NCI-H1694 (cell line): ENCODE results near the gene SNX3.

Experiments used
- DNase-seq: peaks from one replicate; lab custom pipeline; 2025; lab: John Stamatoyannopoulos, UW

The SNX3 gene

DNA sequence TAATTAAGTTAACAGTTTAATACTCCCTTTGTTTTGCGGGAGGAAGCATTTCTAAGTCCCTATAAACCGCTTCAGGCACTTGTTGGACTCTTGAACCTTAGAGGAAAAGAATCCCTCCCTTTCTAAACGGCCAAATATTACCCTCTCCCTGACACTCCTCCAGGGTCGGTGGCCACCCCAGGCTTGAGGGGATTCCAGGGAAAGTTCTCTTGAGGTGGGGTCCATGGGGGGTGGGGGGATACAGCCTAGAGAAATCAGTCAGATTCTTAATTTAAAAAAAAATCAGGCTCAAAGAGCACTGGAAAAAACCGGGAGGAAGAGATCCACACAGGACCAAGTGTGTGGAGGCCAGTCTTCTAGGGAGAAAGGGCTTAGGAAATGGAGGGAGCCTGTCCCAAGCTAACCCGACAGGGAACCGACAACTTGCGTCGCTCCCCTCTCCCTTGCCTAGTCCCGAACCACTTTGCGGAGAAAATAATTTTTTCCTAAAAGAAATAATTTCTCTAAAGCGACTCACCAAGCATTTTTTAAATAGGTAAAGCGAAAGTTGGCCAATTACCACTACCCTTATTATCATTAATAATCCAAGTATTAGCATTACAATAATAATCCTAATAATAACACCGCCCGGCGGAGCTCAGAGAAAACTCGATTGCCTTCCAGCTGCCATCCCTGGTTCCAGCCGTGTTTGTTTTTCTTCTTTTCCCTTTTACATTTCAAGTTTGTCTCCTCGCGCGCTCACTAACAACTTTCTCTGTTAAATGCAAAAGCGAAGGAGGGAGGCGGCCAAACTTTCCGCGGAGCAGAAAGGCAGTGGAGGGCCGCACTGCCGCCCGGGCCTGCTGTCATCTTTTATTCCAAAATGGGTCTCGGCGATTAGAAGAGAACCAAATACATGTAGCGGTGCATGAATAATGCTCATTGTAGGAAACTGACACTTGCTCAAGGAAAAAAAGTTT lies 90.2 kb downstream of the SNX3 start:
- no peak for DNase-seq

DNA sequence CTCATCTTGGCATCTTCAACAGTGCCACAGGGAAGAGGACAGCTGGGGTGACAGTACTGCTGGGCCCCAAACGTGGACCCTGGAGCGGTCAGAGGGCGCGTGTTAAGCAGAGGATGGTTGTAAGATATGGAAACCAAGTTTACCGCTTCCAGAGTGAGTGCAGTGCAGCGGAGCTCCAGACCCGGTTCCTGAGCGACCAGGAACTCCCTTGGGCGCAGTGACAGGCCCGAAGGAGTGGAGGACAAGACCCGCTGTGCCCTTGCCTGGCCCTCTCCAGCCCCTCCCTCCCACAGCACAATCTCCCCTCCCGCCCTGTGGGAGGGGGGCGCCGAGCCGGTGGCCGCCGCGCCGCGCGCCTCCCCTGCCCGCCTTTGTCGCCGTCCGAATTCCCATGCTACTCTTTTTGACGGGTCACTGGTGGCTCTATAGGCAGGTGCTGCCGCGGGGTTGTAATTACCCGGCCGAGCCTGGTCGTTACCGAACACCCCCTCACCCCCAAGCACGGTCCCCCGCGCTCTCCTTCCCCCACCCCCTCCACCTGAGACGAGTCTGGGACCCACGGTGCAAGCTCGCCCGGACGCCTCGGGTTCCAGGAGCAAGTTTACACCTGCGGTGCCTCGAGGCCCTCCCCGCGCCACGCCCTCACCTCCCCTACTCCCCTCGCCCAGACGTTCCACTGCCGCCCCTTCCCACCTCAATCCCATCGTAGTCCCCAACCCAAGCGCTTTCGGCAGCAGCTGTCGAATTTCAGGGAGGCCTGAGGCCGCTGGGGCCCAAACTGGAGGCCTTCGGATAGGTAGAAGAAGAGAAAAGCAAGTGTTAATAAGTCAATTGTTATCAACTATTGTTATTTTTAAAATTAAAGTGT lies 91.1 kb downstream of the SNX3 start:
- DNase-seq = no peak

DNA sequence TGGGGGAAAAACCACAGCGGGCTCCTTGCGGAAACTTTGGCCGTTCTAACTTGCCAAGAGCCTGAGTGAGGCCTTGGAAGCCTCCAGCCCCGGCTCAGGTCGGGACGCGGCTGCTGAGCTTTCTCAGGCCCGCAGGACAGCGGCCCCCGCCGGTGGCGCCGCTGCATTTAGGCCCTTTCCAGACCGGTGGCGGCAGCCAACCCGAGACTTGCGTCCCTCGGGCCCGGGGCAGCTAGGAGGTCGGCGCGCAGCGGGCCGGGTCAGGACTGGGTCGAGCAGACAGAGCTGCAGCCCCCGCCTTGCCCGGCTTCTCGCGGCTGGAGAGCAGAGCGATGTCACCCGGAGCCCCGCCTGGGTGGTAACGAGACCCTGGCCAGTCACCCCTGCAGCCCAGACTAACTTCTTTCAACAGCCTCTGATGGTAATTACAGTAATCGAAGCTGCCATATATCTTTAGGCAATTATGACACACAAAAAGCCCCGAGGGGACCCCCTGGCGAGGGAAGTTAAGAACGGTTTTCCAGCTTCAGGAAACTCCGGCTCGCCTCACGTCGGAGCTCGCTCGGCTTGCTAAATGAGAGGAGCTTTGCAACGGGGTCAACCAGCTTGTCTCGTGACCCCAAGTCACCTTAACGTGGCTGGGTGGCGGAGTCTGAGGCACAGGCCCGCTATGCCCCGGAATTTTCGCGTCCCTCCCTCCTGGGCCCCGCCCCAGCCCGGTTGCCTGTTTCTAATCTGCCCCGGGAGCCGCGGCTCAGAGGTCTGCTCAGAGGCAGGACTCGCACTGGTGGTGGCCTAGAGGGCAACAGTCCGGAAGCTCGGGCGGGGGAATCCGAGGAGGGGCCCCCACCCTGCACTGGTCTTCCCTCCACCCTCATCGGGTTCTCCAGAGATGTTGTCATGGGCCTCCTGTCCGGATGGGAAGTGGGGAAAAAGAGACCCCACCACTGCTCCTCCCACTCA lies 92.1 kb downstream of the SNX3 start:
- DNase-seq = no peak

DNA sequence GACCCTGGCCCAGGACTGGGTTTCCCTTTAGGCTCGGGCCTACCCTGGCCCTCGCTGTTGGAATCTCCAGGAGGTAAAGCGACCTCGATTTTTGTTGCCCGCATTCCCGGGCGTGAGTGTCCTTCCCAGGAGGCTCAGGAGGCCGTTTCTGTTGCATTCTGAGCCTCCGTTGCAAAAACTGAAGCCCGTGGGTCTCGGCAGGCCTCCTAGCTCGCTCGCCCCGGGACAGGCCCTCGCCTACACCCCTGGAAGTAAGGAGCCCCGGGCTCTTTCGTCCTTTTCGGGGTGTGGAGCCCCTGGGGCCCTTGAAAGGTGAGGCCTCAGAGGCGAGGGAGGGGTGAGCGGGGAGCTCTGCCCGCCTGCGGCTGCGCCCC lies 92.8 kb downstream of the SNX3 start:
- DNase-seq = no peak

DNA sequence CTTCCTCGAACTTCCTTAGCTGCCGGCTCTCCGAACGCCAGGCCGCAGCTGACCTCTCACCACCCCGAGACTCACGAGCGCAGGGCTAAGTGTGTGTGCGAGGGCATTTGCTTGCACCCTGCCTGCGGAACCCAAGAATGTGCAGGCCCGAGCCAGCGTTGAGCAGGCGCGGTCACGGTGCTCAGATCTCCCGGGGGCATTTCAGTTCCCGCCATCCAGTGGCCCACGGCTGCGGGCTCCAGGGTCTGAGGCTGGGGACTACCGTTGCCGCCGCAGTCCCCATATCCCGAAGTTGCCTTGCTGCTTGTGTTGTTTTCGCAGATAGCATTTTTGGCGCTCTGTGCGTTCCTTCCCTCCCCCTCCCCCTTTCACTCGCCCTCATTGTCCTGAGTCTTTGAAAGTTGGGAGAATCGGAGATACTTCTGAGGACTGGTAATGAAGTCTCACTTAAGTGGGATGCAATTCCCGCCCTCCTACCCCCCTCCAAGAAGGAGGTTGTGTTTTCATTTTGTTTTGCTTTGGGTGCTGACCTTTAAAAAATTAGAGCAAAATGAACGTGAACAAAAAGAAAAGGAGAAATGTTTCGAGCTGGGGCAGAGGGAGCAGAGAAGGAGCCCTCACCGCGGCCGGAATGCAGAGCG lies 93.3 kb downstream of the SNX3 start:
- no peak for DNase-seq

DNA sequence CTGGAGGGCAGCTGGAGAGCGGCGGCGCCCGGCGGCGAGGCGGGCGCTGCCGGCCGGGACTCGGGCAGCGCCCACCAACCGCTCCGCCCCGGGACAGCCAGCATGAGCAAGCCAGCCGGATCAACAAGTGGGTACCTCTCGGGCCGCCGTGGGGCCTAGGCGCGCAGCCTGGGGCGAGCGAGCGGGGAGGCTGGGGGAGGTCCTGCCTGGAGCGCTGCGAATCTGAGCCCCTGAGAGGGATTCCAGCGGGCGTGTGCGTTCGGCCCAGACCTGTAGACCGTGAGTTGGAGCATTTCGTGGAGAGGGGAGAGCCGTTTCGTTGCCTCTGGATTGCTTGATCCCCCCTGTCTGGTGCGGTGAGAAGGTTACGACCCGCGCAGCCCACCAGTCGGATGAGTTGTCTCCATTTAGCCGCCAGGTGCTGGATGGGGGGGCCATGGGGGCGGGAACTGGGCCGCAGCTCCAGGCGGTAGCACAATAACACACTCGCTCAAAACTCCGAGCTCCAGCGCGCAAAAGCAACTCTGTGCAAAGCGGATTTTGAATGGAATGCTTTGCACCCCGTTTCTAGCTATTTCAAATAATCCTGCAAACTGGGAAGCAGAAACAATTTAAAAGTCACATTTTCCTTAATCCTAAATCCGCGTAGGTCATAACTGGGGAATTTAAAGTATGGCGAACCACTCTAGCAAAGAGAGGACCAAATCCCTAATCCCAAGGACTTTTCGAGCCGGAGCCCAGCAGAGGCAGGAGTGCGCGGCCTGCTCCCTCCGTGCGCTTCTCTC lies 94.0 kb downstream of the SNX3 start:
- DNase-seq = no peak

DNA sequence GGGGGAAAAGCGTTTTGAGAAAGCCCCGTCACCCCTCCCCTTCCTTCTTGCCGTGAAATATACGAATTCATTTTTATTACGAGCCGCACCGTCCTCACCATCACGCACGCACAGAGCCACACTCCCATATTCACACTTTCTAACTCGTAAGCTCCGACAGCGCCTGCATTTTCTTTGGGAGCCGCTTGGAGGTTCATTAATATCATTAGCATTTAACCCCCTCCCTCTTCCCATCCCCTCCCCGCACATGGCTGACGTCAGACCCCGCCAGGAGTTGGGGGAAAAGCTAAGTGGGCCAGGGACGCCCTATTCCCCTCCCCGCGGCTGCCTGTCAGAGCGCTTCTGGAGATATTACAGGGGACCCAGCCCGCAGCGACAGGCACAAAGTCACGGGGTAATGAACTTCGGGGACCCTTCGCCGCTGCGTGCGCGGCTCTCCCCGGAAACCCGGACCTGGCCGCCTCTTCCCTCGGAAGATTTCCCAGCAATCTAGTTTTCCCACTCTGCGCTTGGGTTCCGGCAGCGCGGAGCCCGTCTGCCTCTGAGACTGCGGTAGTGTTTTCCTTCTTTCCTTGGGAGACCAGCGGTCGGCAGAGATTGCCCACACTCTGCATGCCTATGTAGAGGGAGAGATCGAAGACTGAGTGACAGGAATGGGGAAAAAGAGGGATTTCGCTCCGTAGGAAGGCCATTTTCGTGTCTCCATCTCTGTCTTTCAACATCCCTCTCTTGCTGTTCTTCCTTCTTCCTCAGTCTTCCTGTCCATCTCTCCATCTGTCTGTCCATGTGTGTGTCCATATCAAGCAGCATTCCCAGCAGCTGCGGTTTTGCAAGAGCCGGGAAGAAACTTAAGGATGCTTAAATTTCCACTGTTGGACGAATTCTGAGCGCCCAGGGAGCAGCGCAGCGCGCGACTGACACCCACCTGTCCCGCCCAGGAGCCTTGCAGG lies 94.9 kb downstream of the SNX3 start, which contains the start of gene NR2E1:
TSS of gene NR2E1 (plus strand) at position 309 of the 950 bp plus-strand sequence. CDS start 744 bp downstream, outside the sequence.
- peak; percentile 60 for DNase-seq

DNA sequence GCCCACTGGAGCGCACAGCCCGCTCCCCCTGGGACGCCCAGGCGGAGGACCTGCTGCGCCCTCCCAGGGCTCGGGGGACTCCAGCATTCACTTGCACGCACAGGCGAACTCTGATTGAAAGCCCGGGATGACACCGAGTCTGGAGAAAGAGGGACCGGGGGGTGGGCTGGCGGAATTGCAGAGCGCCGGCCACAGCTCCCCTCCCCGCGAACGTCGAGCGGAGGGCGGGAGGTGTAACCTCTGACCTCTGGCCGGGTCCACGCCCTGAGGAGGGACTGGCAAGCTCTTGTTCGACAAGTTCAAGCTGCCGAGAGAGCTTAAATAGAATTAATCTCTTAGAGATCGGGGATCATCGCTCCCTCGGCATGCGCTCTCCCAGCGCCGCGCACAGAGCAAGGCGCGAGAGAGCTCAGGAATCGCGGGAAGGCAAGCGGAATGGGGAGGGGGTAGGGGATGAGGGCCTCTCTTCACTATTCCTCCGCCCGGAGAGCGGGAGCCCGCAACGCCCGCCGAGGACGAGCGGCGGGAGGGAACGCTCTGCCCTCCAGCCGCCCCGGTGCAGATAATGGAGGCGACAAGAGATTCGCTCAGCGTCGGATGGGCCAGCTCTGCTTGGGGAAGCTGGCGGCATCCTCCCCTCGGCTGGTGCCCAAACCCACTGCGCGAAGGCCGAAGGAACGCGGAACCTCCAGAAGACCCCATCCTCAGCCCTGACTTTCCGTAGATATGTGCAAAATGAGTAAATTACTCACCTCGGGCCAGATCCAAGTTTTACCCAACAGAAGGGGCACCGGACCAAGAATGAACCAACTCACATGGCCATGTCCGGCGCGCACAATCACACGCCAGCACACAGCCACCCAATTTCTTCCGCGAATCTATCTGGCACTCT lies 95.8 kb downstream of the SNX3 start:
- DNase-seq = no peak

DNA sequence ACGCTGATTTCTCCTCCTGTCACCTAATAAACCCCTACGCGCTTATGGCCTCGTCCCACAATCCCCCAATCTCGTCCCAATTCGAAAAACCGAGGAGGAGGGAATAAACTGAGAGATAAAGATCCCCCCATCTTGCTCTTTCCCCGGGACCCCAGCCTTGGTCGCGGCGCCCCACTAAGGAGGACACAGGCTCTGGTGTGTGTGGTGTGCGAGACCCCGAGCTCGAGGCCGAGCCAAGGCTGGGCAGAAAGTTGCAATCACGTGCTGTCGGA lies 96.4 kb downstream of the SNX3 start:
- DNase-seq = no peak

DNA sequence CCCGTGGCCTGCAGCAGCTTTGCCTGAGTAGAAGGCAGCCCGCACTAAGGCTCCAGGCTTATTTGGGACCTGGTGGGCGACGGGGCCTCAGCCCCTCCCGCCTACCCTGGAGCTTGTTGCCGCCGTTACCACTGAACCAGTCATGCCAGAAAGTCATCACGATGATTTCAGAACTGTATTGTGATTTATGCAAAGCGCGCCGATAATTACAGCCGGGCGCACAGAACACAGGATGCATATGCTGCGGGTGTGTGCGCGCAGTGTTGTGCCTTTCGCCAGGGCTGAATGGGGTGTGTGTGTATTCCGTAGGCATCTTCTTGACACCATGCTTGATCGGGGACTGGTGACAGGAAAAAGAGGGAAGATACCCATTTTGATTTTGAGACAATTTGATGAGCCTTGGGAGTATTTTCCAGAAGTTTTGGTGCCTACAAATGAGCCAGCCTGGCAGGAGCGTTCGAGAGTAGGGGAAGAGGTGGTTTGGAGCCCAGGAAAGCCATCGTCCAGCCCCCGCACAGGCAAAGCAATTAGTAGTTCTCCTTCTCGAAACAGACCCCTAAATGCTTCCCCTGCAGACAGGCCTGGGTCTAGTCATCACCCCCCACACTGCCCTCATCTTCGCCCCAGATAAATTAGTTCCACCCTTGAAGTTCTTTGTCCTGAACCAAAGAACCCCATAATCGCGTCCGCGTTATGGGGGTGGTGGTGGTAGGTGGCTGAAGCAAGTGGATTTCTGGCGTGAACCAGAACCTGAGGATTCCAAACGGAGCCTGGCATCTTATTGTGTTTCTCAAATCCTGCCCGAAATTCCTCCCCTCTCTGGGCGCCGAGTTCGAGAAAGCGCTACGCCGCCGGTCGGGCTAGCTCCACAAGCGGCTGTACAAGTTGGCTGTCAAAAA lies 96.9 kb downstream of the SNX3 start:
- DNase-seq = no peak

DNA sequence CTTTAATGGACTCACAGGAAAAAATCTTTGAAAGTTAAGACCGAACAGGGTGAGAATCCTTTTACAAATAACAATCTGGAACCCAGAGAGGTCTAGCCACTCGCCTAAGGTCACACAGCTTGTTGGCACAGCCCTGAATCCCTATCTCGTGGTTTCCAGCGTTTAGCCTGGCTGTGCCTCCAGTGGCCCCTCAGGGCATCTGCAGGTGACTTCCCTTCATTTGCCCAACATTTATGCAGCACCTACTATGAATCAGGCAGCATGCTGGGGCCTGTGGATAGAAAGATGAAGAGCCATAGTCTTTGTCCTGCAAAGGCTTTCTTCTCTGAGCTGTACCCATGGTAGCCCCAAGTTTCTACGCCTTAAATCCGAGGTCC lies 97.6 kb downstream of the SNX3 start:
- no peak for DNase-seq

DNA sequence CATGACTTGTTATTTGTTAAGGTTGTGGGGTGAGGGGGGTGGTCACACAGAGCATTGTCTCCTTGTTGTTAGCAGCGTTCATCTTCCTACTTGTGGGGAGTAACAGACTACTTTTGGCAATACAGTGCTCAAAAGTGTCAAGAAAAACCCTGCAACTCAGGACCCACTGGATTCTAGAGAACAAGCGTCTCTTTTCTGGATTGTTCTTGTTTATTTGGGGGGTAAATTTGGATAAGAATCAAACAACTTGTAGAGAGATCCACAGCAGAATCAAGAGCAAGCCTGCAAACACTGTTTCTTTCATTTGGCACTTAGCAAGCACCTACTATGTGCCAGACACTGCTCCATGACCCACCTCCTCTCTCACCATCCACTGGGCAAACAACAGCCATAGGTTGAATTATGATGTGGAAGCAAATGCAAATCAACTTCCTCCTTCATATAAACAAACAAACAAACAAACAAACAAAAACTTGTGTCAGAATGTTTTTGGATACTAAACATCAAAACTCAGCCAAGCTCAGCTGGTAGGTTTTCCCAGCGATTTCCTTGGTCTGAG lies 99.0 kb downstream of the SNX3 start:
- no peak for DNase-seq
